Iris pigment epithelial cell (primary cell): ENCODE measurements around the gene TMA16.

ENCODE experiments used
- DNase-seq: peaks from one replicate; pipeline ENCODE4 v3.0.0-alpha.2; 2011; ENCODE audit warnings: low read depth

TMA16 gene

DNA sequence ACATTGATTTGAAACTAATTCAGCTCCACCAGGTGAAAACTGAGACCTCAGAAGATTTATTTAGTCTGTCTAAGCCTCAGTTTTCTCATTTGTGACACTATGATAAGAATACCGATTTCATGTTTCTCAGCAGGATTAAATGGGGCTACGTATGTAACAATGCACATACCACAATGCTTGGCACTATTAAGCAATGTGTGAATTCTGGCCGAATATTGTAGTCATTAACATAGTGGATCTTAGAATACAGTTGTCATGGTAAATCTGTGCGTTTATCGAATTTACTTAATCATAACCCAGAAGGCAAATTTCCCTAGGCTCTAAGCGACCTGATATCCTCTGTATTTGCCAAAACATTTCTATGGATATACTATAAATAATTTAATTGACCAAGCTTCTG lies 69.1 kb downstream of the TMA16 start:
- no peak for DNase-seq

DNA sequence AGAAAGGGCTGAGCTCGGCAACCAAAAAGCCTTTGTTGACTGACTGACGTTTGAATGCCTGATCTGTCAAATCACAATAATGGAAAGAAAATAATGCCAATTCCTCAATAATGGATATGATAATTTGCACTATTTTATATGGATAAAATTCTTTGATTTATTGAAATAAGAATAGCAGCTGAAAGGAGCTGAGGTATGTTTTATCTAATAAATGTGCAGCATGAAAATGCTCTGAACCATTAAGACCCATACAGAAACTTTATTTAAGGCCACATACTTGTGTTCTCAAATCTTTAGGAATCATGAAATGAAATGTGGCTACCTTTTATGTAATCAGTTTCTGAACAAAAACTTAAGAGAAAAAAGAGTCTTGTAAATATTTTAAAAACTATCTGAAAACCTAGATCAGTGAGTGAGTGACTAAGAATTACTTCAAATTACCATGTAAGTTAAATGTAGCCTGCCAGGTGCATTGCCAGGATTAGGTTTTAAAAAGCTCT lies 69.8 kb downstream of the TMA16 start:
- DNase-seq, result no peak

DNA sequence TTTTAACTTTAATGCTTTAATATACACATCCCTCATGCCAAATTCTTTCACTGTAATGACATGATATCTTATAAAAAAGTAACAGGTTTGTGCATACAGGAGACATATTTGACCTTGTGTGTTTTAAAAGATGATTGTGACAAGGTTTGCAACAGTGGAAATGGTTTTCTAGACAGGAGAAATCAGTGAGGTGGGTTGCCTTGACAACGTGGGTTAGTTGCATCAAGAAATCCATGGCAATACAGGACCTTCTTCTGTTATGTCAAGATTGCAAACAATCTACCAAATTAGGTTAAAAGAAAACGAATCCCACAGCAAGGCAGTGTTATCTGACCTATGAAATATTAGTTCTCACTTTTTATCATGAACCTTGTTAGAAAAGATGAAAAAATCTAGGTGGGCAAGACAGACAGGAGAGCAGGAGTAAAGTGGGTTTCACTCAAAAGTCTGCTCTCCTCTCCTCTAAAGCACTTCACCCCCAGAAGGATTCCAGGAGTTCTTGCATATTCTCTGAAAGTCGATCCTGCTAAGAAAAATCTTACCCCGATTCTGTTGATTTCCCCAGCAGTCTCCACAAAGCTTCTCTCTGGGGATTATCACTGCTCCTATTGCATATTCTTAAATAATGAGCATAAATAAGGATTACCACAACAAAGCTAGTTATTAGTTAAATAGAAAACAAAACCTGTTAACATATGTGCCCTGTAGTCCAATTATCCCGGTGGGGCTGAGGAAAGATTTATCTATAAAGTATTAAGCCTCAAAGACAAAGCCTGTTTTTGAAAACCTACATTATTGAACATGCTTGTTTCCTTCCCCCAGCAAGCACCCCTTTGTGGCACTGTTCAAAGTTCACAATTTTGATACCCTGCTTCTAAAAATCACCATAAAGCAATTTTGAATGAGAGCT lies 71.0 kb downstream of the TMA16 start:
- DNase-seq, result no peak

DNA sequence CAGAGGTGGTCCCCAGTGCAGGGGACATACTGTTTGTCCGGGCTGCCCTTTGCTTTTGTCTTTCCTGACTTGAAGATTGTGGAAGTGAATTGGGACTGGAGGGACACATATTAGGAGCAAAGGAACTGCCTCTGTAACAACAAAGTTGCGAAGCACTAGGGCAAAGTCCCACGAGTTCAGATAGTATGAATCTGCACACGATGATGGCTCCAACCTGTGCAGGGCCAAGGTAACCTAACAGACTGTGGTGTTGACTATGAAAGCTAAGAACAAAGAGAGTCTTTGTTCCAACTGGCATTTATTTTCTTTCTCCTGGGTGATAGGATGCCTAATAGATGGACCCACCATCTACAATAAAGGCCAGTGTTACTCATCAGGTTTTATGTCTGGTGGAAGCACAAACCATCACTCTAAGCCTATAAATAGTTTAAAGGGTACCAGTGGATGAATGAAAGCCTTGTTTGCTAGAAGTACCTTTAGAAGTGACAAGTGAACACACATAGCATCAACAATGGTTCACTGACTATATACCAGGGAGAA lies 71.8 kb downstream of the TMA16 start:
- DNase-seq, result no peak

DNA sequence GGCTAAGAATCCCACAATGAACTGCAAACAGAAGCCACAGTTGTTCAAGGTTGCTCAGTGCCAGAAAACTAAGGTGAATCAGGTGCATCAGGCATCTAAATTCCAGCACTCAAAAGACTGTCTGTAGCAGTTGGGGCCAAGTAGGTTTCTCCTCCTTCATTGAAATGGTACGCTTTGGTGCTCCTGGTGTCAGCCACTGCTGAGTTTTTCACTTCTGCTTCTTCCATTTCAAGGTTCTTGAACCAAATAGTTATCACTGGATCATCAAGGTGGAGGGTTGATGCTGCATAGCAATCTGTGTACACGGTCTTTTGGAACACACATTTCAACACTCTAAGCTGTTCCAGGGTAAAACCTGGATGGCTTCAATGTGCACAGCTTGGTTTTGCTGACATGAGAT lies 74.4 kb downstream of the TMA16 start:
- DNase-seq, result no peak
